Kidney (tissue), 2 donors: ENCODE data around the gene RALBP1. TPM values are rescaled to one million over a fixed set of nuclear protein-coding genes. Genes with fewer than 3 reads are reported as not detected.

ENCODE experiments used
- polyA plus RNA-seq: library from polyadenylated mRNA; stranded (reverse); fragments of 350-450 nt; fragmentation: Illumina TruSeq; extraction: RNeasy Lipid Tissue Mini Kit (QIAGEN cat#74804); gene quantifications from one replicate; pipeline ENCODE4 v1.2.3, GENCODE V29; 2014; ENCODE audit warnings: low read depth, low replicate concordance; ENCODE audit not compliant: insufficient read depth
- total RNA-seq: library from RNA; stranded (reverse); fragmentation: NEBNext Ultra II Directional; extraction: Animal tissue kit (Norgen Biotek cat#: 25700); gene quantifications from one replicate; pipeline ENCODE4 v1.2.1, GENCODE V29; 2021
- donor health status: DM: yes; HTN: yes; CAD: no.

RALBP1 gene
- total and polyA plus RNA-seq, 2 donors from 2014 or later: 59.5 to 64.3 TPM

Other genes with a start within 250 kb of the RALBP1 start
- 50.1 TPM for gene TWSG1, start 140.7 kb upstream of the RALBP1 start, total RNA-seq
- gene TWSG1, start 140.7 kb upstream of the RALBP1 start, polyA plus RNA-seq: 16.9 TPM
- 122 TPM for gene PPP4R1, start 139.0 kb downstream of the RALBP1 start, total RNA-seq
- gene PPP4R1, start 139.0 kb downstream of the RALBP1 start, polyA plus RNA-seq: 23.9 TPM
- 77.1 TPM for gene RAB31, start 232.8 kb downstream of the RALBP1 start, total RNA-seq
- gene RAB31, start 232.8 kb downstream of the RALBP1 start, polyA plus RNA-seq: 17.3 TPM